Sigmoid colon (tissue), 7 donors: ENCODE results near the gene RAB11FIP3. TPM values are rescaled to one million over a fixed set of nuclear protein-coding genes. Genes with fewer than 3 reads are reported as not detected.

Experiments
- DNase-seq: peaks from one replicate; pipeline ENCODE4 v3.0.0-alpha.2; 2019
- H3K27ac ChIP-seq, 4 donors: fragments of 200-600 bp; sonication (generic); one replicate each; pipeline ENCODE4 v1.5.1; 2016 to 2019; ENCODE audit warnings: mild to moderate bottlenecking in 1 of 4
- H3K27me3 ChIP-seq, 3 donors: fragments of 200-600 bp; sonication (generic); one replicate each; pipeline ENCODE4 v1.5.1; 2019; ENCODE audit warnings: mild to moderate bottlenecking in 1 of 3
- H3K36me3 ChIP-seq, 4 donors: fragments of 200-600 bp; sonication (generic); one replicate each; pipeline ENCODE4 v1.5.1; 2016 to 2019
- H3K4me1 ChIP-seq, 4 donors: fragments of 200-600 bp; sonication (generic); one replicate each; pipeline ENCODE4 v1.5.1; 2017 to 2019
- H3K4me3 ChIP-seq, 4 donors: fragments of 200-600 bp; sonication (generic); one replicate each; pipeline ENCODE4 v1.5.1; 2017 to 2019; ENCODE audit warnings: mild to moderate bottlenecking in 2 of 4, moderate library complexity in 1 of 4
- H3K9me3 ChIP-seq, 4 donors: fragments of 200-600 bp in 3 of 4; sonication (generic) in 3 of 4; one replicate each; pipeline versions ENCODE4 v1.5.1 to v1.6.1; 2013 to 2019
- EP300 ChIP-seq, 4 donors: sonication (generic); formaldehyde crosslinking; IDR thresholded peaks; one replicate each; pipeline ENCODE4 v1.6.1; 2017; ENCODE audit warnings: antibody characterized with exemption in 4 of 4
- POLR2A ChIP-seq, 2 donors: fragments of 450-650 bp; IDR thresholded peaks; one replicate each; pipeline ENCODE4 v1.6.1; 2016; ENCODE audit warnings: antibody characterized with exemption in 2 of 2, mild to moderate bottlenecking in 2 of 2, moderate library complexity in 2 of 2
- POLR2AphosphoS5 ChIP-seq, 4 donors: sonication (generic); formaldehyde crosslinking; IDR thresholded peaks; one replicate each; pipeline ENCODE4 v1.6.1; 2017; ENCODE audit warnings: antibody characterized with exemption in 4 of 4
- WGBS, 2 donors: extraction: QIAGEN DNeasy Blood & Tissue Kit; methylation state at CpG; one replicate each; pipeline ENCODE4 v1.1.7; 2013; 5-methylcytosine and 5-hydroxymethylcytosine counted together
- intact Hi-C: fragments of 100-400 bp; cut with DNase I; formaldehyde crosslinking; loops from one replicate; pipeline ENCODE4 v1.15.1; 2023
- polyA plus RNA-seq, 3 donors: library from polyadenylated mRNA; stranded (reverse); fragments of 200-250 nt; gene quantifications; one replicate each; pipeline ENCODE4 v1.2.3, GENCODE V29; 2013
- total RNA-seq, 4 donors: library from RNA; depleted of rRNA; stranded (reverse); fragments of >200 nt; gene quantifications; one replicate each; pipeline ENCODE4 v1.1.0, GENCODE V29; 2016
- TF ChIP-seq, protein P1 (sequence below), 4 experiments: fragments of 450-650 bp in 3 of 4; fragments of 200-600 bp in 1 of 4; IDR thresholded peaks; one replicate each; pipeline ENCODE4 v1.5.1; 2016 to 2019; ENCODE audit warnings: antibody characterized with exemption in 4 of 4, mild to moderate bottlenecking in 3 of 4, moderate library complexity in 2 of 4
- donor health status: healthy with polysubstance abuse.
- donor health status: Bipolar disorder and iron deficiency.
- donor health status: healthy.

RAB11FIP3 gene
- total and polyA plus RNA-seq, 7 donors = 10.6 to 44.9 (median 21.4) TPM

GRCh38 chr16:425740-426114 lies 278 bp downstream of the RAB11FIP3 start:
- peak overlapping the region; percentile 94 to 99 (median 98) for H3K27ac ChIP-seq
- TF ChIP-seq, protein P1, sequence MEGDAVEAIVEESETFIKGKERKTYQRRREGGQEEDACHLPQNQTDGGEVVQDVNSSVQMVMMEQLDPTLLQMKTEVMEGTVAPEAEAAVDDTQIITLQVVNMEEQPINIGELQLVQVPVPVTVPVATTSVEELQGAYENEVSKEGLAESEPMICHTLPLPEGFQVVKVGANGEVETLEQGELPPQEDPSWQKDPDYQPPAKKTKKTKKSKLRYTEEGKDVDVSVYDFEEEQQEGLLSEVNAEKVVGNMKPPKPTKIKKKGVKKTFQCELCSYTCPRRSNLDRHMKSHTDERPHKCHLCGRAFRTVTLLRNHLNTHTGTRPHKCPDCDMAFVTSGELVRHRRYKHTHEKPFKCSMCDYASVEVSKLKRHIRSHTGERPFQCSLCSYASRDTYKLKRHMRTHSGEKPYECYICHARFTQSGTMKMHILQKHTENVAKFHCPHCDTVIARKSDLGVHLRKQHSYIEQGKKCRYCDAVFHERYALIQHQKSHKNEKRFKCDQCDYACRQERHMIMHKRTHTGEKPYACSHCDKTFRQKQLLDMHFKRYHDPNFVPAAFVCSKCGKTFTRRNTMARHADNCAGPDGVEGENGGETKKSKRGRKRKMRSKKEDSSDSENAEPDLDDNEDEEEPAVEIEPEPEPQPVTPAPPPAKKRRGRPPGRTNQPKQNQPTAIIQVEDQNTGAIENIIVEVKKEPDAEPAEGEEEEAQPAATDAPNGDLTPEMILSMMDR (IDR thresholded peaks at IDR 0.05) = no peak
- no peak for TF ChIP-seq POLR2A (IDR thresholded peaks at IDR 0.05)
- no peak for TF ChIP-seq POLR2AphosphoS5 (IDR thresholded peaks at IDR 0.05)
- TF ChIP-seq EP300 (IDR thresholded peaks at IDR 0.05) = no peak
- H3K4me3 ChIP-seq = peak overlapping the region; percentile 64 to 81 (median 74)
- 0 to 1% methylated on average over 63 of the region's 63 CpGs for WGBS, 2 donors
- intact Hi-C loops = loop anchor here (1.0 to 5.0 kb wide), 5 partner anchors 23 to 101 kb away; partner anchors contain the start of genes CAPN15 and PGAP6
- no peak for DNase-seq
- H3K36me3 ChIP-seq = peaks cover 0 to 12% (median 0%) of the 10 kb centered on the region in 4 donors
- no peaks in the 10 kb centered on the region for H3K27me3 ChIP-seq
- no peaks in the 10 kb centered on the region for H3K9me3 ChIP-seq
- peaks cover 0 to 49% (median 45%) of the 10 kb centered on the region in 4 donors for H3K4me1 ChIP-seq

GRCh38 chr16:426115-426905 lies 861 bp downstream of the RAB11FIP3 start:
- Histone ChIP-seq H3K9me3 (no peaks in the 10 kb centered on the region), H3K27me3 (no peaks in the 10 kb centered on the region), H3K27ac (peak overlapping the region; percentile 40 to 99 (median 96)), H3K36me3 (peaks cover 0 to 12% (median 0%) of the 10 kb centered on the region in 4 donors), H3K4me3 (peak overlapping the region; percentile 64 to 81 (median 74)), H3K4me1 (peaks cover 0 to 49% (median 45%) of the 10 kb centered on the region in 4 donors)
- intact Hi-C loops = loop anchor here (2.0 to 5.0 kb wide), 3 partner anchors 30 to 46 kb away; partner anchors contain the start of gene PGAP6
- TF ChIP-seq, protein P1 (IDR thresholded peaks at IDR 0.05) = no peak
- 0 to 1% methylated on average over 97 of the region's 97 CpGs for WGBS, 2 donors
- DNase-seq = no peak

- Histone ChIP-seq H3K27me3 (no peaks in the 10 kb centered on the region), H3K27ac (peak overlapping the region in 3 of 4 donors; percentile 94 to 99 (median 99)), H3K36me3 (peaks cover 0 to 12% (median 0%) of the 10 kb centered on the region in 4 donors), H3K4me3 (peak overlapping the region; percentile 64 to 81 (median 74)), H3K4me1 (peaks cover 0 to 49% (median 45%) of the 10 kb centered on the region in 4 donors), H3K9me3 (no peaks in the 10 kb centered on the region)
- WGBS, 2 donors = 13 to 17% methylated on average over 13 of the region's 13 CpGs
- intact Hi-C loops = loop anchor here (2.0 to 5.0 kb wide), 3 partner anchors 30 to 45 kb away; partner anchors contain the start of gene PGAP6
- peak; percentile 70 for DNase-seq
- no peak for TF ChIP-seq POLR2AphosphoS5 (IDR thresholded peaks at IDR 0.05)
- TF ChIP-seq, protein P1 (IDR thresholded peaks at IDR 0.05) = no peak
- no peak for TF ChIP-seq POLR2A (IDR thresholded peaks at IDR 0.05)
- TF ChIP-seq EP300 (IDR thresholded peaks at IDR 0.05) = no peak
Measured at GRCh38 chr16:426906-427249, 1.4 kb downstream of the RAB11FIP3 start.

GRCh38 chr16:427250-427649 lies 1.8 kb downstream of the RAB11FIP3 start:
- no peak for DNase-seq
- Histone ChIP-seq H3K4me1 (peaks cover 0 to 49% (median 45%) of the 10 kb centered on the region in 4 donors), H3K36me3 (peaks cover 0 to 12% (median 0%) of the 10 kb centered on the region in 4 donors), H3K4me3 (peak overlapping the region; percentile 64 to 81 (median 74)), H3K27ac (peak overlapping the region in 2 of 4 donors; percentile 94 to 99), H3K27me3 (no peaks in the 10 kb centered on the region), H3K9me3 (no peaks in the 10 kb centered on the region)
- 67% methylated on average over 10 of the region's 10 CpGs for WGBS, 2 donors
- intact Hi-C loops = loop anchor here (2.0 to 5.0 kb wide), 3 partner anchors 30 to 45 kb away; partner anchors contain the start of gene PGAP6
- TF ChIP-seq, protein P1 (IDR thresholded peaks at IDR 0.05) = no peak
- TF ChIP-seq POLR2A (IDR thresholded peaks at IDR 0.05) = no peak
- TF ChIP-seq POLR2AphosphoS5 (IDR thresholded peaks at IDR 0.05) = no peak
- TF ChIP-seq EP300 (IDR thresholded peaks at IDR 0.05) = no peak
